Measurements from ENCODE around the gene HOXB6.

The HOXB6 gene

DNA sequence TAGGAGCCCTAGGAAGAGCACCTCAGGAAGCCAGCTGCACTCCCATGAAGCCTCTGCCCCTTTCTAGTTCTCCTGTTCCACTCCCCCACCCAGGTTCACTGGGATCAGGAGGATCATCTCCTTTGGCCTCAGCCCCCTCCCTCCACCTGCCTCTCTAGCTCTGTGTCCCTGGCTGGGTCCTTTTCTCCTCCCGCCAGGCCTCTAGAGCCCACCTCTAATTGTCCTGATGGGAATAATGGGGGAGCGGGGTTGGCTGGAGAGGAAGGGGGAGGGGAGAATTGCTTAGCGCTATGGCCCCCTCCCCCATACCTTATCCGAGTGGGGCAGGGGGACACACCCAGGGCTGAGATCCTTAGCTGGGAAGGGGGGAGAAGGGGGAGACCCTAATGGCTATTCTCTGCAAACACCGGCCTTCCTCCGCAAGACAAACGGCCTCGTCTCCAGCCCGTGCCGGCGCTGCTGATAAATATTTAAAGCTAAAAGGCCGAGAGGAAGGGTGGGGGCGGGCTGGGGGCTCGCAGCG lies 5.0 kb upstream of the HOXB6 start:
- DNase-seq (ENCODE audit: low read depth, low spot score), result no peak

DNA sequence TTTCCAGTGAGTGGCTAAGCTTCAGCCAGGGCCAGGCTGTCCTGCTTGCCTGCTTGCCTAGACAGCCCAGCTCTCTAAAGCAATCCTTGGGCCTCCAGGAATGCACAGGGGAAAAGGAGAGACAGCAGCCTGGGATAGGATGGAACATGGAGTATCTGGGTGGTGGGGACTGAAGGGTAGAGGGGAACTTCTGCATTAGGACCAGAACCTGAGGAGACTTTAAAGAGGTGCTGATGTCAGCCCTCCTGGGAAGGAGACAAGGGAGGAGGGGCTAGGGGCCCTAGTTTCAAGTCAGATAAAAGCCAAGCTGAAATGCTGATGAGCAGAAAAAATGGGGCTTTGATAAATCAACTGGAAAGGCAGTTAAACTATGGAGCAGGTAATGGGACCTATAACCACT lies 4.2 kb upstream of the HOXB6 start:
- DNase-seq (ENCODE audit: low read depth, low spot score), result no peak

DNA sequence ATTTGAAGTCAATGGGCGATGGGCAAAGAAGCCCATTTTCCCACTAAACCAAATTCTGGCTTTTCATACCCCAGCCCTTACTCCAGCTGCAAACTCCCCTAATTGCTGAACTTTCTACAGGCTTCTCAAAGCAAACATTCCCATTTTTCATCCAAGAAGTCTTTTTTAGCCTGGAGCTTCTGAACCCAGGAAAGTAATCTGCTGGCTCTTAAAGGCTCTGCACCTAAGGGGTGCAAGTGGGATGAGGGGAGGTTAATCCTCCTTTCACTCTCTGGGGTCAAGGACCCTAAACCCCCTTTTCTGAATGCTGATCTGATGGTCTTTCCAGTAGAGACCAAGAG lies 3.7 kb upstream of the HOXB6 start:
- DNase-seq (ENCODE audit: low read depth, low spot score), result no peak

DNA sequence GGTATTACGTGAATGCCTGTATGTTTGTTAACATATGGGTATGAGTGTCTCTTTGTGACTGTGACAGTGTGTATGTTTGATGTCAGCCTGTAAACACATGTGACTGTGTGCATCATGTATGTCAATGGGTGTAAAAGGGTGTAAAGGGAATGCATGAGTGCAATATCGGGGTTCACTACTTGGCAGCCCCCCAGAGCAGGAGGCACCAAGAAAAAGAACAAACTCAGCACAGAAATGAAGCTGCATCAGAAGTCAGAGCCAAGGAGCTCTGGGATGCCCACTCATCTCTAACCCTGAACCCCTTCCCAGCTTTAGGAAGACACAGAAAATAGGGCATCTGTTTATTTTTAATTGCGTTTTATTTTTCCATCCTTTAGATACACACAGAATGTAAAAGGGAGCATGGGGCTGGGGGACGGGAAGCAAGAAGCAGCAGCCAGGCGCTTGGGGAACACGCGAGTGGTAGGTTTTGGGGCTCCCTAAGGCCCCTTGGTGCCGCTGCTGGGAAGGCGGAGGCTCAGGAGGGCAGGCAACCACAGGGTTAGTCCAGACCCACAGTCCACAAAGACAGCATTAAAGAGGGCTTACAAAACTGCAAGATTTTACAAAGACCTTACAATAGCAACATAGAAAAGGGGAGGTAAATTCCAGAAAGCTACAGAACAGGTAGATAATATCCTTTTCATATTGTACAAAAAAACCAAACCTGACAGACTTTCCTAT lies 2.3 kb upstream of the HOXB6 start:
- DNase-seq (ENCODE audit: low read depth, low spot score), result no peak

DNA sequence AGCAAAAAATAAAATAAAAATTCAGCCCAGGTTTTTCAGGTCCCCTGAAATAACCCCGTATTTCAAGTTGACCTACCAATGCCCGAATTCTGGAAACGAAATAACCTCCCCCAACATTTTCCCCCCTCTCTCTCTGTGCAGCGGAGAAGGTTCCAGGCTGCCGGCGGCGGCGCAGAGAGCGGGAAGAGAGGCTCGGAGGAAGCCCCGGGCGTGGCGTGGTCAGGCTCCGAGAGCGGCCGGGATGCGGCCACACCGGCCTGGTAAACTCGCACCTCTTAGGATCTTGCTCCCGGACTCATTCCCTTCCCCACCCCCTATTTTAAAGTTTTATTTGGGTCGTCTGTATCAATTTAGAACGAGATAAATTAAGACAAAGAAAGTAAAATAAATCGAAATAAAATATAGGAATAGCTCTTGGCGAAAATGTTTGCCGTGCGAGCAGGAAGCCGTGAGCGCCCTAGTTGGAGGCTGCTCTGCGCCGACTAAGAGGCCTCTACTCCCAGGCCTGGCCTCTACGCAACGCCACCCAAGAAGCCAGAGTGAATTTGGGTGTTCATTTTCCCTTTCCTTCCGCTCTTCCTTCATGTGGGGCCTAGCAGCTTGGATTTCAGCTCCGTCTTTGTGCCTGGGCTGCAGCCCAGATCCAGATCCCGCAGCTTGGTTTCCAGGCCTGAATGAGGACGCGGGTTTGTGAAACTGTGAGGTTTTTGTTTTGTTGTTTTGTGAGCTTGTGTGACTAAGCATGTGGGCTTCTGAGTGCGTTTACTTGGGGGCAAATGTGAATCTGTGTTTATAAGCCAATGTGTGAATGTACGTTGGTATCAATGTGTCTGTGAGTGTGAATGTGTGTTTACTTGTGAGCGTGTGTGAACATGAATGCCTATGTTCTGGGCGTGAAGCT lies 1.5 kb upstream of the HOXB6 start:
- DNase-seq (ENCODE audit: low read depth, low spot score), result no peak

DNA sequence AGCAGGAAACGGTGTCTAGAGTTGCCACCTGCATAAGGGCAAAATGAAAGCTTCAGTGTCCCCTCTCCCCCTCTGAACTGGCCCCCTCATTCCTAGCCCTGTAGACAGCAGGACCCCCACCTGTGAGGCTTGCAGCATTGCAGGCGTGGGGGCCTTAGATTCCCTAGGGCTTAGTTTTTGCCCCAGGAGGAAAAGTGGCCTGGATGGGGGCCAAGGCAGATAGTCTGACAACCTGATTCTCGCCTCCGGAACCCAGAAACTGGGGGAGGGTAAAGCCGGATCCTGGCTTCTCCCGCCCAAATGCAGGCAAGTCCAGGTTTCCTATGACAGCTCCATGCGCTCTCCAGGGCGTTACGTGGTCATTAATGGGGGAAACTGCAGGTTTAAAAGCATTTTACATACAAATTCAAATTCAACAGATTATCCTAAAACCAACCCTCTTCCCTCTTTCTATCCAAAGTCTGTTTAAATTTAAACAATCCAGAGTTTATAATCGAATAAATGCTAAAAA lies 678 bp upstream of the HOXB6 start:
- DNase-seq (ENCODE audit: low read depth, low spot score), result no peak

DNA sequence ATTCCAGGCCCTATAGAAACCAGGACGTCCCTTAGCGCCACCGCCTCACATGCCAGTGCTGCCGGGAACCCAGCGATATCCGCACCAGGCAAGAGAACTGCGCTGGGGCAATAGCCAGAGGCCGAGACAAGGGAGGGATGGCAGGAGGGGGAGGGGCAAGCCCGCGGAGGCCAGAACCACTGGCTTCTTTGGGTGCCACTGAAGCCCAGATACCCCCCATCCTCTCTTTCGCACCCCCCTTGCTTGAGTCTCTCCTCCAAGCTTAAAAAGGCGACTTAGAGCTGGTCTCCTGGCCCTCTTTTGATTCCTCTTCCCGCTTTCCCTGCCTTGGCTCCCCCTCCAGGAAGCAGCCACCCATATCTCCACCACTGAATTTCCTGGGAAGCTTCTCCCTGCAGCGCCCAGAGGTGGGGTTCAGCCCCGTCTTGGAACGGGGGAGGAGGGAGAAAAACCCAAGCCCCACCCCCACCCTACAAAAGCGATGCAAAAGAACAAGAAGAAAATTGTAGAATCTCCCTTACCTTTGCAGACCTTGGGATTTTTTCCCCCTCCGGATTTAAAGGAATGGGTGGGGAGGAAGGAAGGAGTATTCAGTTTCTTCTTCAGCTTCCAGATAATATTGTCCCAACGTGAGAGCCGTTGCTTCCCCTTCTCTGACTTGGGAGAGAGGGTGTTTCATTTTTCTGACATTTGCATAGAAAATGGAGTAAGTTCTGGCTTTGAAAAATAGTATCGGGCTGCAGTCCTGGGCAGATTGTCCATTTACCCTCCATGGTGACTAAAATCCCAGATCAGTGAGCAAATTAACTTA lies 622 bp downstream of the HOXB6 start:
- no peak for DNase-seq (ENCODE audit: low read depth, low spot score)

DNA sequence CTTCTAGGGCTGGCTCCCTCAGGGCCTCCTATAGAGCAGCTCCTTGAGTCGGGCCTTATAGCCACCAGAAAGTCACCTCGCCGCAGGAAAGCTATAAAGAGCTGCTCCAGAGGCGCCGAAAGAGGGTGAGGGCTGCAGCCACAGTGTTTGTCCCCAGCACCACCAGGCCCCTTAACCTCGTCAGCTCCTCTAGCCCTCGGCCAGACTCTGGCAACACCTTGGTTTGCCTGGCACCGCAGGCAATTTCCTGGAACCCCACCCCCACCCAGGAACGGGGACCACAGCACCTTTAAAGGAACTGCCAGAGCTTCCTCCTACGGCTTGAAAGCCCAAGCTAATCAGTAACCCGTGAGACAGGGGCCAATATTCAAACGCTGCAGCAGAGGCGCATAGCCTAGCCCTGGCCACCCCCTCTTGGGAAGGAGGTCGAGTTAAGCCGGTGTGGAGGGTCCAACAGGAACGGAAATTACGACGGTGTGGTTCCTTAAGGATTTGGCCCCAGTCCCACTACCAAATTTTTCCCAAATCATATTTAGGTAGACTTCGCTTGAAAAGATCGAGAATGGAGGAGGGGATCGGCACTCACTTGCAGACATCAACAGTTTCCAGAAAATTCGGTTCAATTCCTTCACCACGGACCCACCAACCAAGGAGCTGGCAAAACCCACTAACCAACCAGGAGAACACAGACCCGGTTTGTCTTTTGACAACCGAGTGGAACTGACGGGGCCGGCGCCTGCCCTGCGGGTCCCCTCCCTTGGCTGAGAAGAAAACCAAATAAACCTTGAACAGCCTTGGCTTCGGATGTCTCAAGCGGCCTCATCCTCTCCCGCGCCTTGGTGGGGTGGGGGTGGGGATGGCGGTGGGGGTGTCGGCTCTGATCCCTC lies 3.0 kb downstream of the HOXB6 start:
- DNase-seq (ENCODE audit: low read depth, low spot score), result no peak

DNA sequence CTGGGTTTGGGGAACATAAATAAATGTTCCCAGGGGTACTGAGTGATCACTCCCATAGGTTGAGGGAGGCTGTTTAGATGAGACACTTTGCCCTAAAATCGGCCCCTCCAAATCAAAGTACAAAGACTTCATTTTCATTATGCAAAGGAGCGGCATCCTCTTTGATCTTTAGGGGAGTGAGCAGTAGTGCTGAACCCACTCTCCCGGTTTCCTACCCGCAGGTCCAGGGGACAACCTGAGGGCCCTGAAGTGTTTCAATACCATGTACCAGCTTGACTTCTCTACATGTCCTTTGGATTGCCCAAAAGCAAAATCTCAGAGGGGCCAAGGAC lies 3.6 kb downstream of the HOXB6 start:
- no peak for DNase-seq (ENCODE audit: low read depth, low spot score)

DNA sequence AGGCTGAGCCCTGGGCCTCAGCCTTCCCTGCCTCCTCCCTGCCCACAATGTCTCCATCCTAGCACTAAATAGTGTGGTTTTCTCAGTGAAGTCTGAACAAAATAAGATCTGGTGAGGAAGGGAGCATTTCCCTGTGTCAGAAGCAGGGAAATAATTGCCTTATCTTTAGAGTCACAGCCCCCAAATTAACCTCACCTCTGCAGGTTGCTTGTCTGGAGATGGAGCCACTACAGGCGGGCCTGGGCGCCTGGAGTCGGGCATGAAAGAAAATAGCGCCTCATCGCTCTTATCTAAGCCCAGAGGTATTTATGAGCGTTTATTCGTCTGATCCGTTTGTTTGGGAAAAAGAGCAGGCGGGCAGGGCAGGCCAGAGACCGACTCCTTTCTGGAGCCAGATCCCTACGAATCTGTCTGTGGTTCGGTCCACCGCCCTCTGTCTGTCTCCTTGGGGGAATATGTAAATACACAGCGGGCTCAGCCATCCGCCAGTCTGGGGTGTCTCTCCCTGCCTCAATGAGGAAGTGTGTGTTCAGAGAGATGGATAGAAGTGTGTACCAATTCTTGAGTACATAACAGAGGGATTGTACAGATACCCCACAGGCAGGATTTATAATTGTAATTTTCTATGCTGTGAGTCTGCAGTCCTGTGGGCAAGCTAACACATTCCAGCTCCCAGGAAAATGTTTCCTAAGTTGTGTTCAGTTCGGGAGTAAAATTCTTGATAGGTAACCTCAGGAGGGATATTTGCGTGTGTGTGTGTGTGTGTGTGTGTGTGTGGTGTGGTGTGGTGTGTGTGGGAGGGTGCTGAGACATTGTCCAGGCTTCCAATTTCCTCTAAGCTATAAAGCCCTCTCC lies 4.3 kb downstream of the HOXB6 start:
- DNase-seq (ENCODE audit: low read depth, low spot score), result no peak

DNA sequence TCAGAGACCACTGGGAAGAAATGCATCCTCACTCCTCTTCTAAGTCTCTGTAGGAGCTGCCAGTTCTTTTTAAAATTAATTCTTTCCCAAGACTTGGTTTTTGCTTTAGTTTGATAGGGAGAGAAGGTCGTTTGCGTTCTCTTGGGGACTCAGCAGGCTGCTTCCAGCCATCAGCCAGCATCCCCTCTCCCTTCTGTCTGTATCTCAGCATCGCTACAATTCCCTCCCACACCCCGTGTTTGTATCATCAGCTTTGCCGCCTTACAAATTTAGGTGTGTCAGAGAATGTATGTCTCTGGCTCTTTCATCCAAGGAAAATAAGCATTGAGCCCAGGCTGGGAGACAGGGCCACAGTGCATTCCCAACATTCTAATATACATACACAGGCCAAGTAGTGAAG lies 5.4 kb downstream of the HOXB6 start:
- no peak for DNase-seq (ENCODE audit: low read depth, low spot score)

DNA sequence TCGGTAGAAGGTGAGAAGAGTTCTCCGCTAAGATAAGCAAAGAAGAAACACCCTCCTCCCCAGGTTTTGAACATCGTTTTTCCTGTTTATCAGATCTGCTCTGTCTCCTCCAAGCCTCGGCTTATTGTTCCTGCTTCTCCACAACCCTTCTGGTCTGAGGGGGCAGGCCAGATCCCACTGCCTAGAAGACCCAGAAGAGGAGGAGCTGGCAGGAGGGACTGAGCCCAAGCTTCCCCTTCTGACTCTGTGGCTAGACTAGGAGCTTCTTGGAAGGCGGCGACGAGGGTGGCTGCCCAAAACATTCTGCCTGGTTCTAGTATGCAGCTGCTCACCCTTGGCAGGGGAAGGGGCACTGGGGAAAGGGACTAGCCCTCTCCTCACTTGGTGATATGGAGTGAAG lies 6.0 kb downstream of the HOXB6 start:
- DNase-seq (ENCODE audit: low read depth, low spot score), result no peak

DNA sequence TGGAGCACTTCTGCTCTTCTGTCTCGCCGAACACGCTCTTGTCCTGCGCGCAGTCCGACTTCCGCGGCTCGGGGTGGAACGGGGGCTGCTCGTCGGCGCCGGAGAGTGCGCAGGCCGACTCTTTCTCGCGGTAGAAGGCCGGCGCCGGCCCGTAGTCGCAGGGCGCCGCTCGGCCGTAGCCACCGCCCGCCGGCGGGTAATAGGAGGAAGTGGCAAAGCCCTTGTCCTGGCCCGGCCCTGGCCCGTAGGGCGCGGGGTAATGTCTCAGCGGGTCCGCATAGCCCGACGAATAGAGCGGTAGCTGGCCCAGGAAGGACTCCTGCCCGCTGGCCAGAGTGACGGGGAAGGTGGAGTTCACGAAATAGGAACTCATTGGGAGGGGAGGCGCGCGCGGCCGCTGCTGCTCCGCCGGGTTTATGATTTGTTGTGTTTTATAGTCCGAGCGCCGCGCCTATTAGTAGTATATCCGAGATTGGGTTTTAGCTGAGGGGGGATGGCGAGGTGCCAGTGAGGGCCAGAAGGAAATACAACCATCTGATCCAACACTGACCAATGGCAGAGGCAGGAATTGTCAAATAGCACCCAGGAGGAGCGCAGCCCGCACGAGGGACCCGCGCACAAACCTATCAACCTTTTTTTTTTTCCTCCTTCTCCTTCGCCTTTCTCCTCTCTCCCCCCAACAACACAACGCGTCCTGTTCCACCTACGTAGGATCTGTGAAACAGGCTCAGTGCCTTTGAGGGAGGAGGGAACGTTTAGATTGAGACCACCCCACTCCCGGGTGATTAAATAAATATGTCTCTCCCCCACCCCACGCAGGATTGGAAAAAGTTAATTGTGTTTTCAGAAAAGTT lies 6.8 kb downstream of the HOXB6 start:
- no peak for DNase-seq (ENCODE audit: low read depth, low spot score)

DNA sequence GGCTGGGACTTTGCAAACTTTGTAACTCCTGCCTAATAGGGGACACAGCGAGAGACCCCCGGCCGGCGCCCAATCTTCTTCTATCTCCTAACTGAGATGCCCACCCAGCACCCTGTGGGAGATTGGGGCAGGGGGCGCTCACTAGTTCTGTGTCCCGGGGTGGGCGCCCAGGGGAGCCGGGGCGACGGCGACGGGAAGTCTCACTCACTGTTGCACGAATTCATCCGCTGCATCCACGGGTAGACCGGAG lies 7.3 kb downstream of the HOXB6 start:
- no peak for DNase-seq (ENCODE audit: low read depth, low spot score)

DNA sequence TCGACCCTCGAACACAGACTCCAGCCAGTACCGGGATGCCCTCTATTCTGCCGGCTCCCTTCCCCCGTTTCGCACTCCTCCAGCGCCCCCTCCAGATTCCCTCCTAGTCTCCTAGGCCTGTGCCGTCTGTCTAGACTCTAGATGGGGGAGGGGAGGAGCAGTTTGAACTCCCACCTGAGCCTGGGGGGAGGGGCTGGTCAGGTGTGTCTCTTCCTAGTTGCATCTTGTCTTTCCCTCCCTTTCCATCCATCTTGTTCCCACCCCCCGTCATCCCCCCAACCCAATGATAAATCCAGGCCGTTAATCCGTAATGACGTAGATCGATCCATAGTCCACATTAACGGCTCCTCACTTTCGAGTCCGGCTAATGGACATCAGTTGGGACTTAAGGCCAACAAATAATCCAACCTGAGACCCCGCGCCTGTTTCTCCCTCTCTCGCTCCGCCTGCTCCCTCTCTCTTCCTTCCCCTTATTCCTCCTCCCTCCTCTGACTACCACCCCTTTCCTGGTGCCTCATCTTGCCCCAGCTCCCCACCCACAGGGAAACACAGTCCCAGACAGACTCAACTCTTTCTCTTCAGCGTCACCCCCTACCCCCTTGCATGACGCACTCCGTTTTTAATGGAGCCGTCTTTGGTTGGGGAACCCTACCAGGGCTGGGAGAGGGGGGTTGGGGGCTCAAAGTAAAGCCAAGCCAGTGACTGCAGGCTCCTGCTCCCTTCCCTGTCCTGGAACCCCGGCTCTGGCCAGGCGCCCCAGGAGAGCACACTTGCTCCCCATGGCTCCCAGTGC lies 7.9 kb downstream of the HOXB6 start:
- DNase-seq (ENCODE audit: low read depth, low spot score), result no peak

DNA sequence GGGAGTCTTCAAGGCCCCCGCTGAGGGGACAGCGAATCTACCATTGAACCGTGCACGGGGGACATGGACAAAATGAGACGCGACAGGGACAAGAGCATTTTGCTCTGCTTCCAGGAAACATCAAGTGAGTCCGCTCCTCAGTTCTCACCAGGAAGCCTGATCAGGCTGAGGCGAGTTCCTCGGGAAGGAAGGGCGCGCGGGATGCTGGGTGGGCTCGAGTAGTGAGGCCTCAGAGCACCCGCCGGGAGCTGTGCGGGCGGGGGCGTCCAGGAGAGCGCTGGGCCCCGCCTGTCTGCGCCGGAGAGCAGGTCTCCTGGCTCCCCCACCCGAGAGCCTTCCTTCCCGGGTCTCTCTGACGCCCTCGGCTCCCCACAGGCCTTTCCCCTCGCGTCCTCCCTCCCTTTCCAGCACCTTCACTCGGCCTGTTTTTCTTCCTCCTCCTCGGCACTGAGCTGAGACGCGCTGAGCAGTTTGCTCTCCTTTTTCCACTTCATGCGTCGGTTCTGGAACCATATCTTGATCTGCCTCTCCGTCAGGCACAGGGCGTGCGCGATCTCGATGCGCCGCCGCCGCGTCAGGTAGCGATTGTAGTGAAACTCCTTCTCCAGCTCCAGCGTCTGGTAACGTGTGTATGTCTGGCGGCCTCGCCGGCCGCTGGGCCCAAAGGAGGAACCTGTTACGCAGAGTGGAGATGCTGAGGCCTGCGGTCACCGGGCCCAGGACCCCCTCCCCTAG lies 8.6 kb downstream of the HOXB6 start:
- no peak for DNase-seq (ENCODE audit: low read depth, low spot score)

DNA sequence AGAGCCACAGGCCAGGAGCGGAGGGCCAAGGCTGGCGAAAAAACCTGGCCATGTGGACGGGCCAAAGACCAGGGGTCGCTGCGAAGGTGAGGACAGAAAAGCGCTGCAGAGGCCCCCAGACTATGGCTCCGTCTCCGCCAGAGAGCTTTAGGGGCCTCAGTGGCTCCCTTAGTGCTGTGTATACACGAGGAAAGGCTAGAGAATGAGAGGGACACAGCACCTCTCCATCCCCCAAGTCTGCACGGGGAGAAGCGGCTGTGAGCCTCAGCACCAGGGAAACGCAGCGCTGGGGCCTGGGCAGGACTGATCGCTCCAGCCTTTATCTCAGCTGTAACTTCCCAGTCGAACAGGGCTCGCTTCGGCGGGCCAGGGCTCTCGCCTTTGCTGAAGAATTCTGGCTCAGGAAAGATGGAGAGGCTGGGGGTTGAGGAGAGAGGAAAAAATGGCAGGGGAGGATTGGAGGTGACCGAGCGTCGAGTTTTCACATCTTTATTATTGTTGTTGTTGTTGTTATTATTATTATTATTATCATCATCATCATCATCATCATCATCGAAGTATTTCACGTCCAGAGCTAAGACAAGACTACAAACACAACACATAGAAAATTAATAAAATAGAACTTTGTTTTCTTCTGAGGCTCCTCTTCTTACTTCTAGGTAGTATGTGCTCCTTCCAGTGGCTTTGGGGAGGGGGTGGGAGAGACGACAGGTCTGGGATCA lies 9.3 kb downstream of the HOXB6 start:
- no peak for DNase-seq (ENCODE audit: low read depth, low spot score)
